GM19328 (cell line): Measurements from ENCODE around the gene FLG.
"Not testable (repeated sequence)": the region's sequence is repeated elsewhere in the genome, so short reads cannot be mapped to it uniquely, and the experiment has no call there.

Experiments used
- ATAC-seq: cut with Tn5 transposase; IDR thresholded peaks from one replicate; pipeline ENCODE4 v1.9.1; 2021; ENCODE audit warnings: mild to moderate bottlenecking, moderate library complexity; ENCODE audit not compliant: unreplicated experiment

Gene FLG

GRCh38 chr1:152303139-152303872 is 21.7 kb downstream of the FLG start:
- ATAC-seq: not testable (repeated sequence)

- ATAC-seq: not testable (repeated sequence)
These were observed 68.6 kb downstream of the FLG start for GRCh38 chr1:152256394-152256793.
